Astrocyte (in vitro differentiated cells and primary cell): ENCODE data around the gene SMIM24. TPM values are rescaled to one million over a fixed set of nuclear protein-coding genes. Genes with fewer than 3 reads are reported as not detected.

Experiments
- DNase-seq: peaks from one replicate; pipeline ENCODE4 v3.0.0-alpha.2; 2010; ENCODE audit warnings: low read depth
- FAIRE-seq: peaks from 2 replicates; lab custom pipeline; 2011; peaks lifted over from hg19 to GRCh38; lab: Jason Lieb, UNC
- H2AFZ ChIP-seq: 2 replicates; pipeline ENCODE4 v1.6.0; 2012; ENCODE audit warnings: low read depth, low read length, inconsistent platforms
- H3K27ac ChIP-seq: 2 replicates; pipeline ENCODE4 v1.5.1; 2011; ENCODE audit warnings: low read depth, low read length, inconsistent platforms
- H3K27me3 ChIP-seq: 2 replicates; pipeline ENCODE4 v1.6.0; 2011; ENCODE audit warnings: low read length, inconsistent platforms; ENCODE audit not compliant: insufficient read depth
- H3K36me3 ChIP-seq: 2 replicates; pipeline ENCODE4 v1.5.1; 2011; ENCODE audit warnings: low read length, inconsistent platforms; ENCODE audit not compliant: insufficient read depth
- H3K4me1 ChIP-seq: 2 replicates; pipeline ENCODE4 v1.5.1; 2011; ENCODE audit warnings: low read length, inconsistent platforms; ENCODE audit not compliant: insufficient read depth
- H3K4me2 ChIP-seq: 2 replicates; pipeline ENCODE4 v1.6.0; 2012; ENCODE audit warnings: low read length, inconsistent platforms
- H3K4me3 ChIP-seq: 2 replicates; pipeline ENCODE4 v1.5.1; 2011; ENCODE audit warnings: low read depth, mild to moderate bottlenecking, low read length, inconsistent platforms; ENCODE audit not compliant: insufficient read depth
- H3K79me2 ChIP-seq: 2 replicates; pipeline ENCODE4 v1.6.0; 2012; ENCODE audit warnings: mild to moderate bottlenecking, low read length, inconsistent platforms; ENCODE audit not compliant: insufficient read depth
- H3K9ac ChIP-seq: 2 replicates; pipeline ENCODE4 v1.6.0; 2012; ENCODE audit warnings: mild to moderate bottlenecking, low read length, inconsistent platforms
- H3K9me3 ChIP-seq: 2 replicates; pipeline ENCODE4 v1.5.1; 2012; ENCODE audit warnings: low read depth, mild to moderate bottlenecking, low read length, inconsistent platforms; ENCODE audit not compliant: insufficient read depth
- H4K20me1 ChIP-seq: 2 replicates; pipeline ENCODE4 v1.6.0; 2012; ENCODE audit warnings: low read length, inconsistent platforms; ENCODE audit not compliant: insufficient read depth
- H3K27ac Mint-ChIP-seq: one replicate; pipeline ENCODE4 v1.8.0; 2021; ENCODE audit warnings: mild to moderate bottlenecking, mixed read lengths; ENCODE audit not compliant: unreplicated experiment
- H3K27me3 Mint-ChIP-seq: one replicate; pipeline ENCODE4 v1.8.0; 2021; ENCODE audit warnings: low read depth, mixed read lengths; ENCODE audit not compliant: unreplicated experiment
- H3K36me3 Mint-ChIP-seq: one replicate; pipeline ENCODE4 v1.8.0; 2021; ENCODE audit warnings: low read depth, mixed read lengths; ENCODE audit not compliant: unreplicated experiment
- H3K4me1 Mint-ChIP-seq: one replicate; pipeline ENCODE4 v1.8.0; 2021; ENCODE audit warnings: low read depth, mixed read lengths; ENCODE audit not compliant: unreplicated experiment
- H3K4me3 Mint-ChIP-seq: one replicate; pipeline ENCODE4 v1.8.0; 2021; ENCODE audit warnings: mild to moderate bottlenecking, moderate library complexity, mixed read lengths; ENCODE audit not compliant: unreplicated experiment
- H3K9me3 Mint-ChIP-seq: one replicate; pipeline ENCODE4 v1.8.0; 2021; ENCODE audit warnings: mild to moderate bottlenecking, mixed read lengths; ENCODE audit not compliant: unreplicated experiment
- EZH2 ChIP-seq: IDR thresholded peaks from 2 replicates; pipeline ENCODE4 v1.6.1; 2012; ENCODE audit warnings: mild to moderate bottlenecking, low read length, inconsistent platforms; ENCODE audit not compliant: insufficient read depth
- total RNA-seq: library from RNA; stranded (reverse); gene quantifications from 2 replicates; pipeline ENCODE4 v1.2.1, GENCODE V29; 2021
- TF ChIP-seq, protein P1 (sequence below): IDR thresholded peaks from 2 replicates; pipeline ENCODE4 v1.5.1; 2011; ENCODE audit warnings: low read depth, mild to moderate bottlenecking, inconsistent platforms, low read length, moderate library complexity; ENCODE audit not compliant: insufficient read depth

SMIM24 gene
- total RNA-seq, 1 donor from 2014 or later: not detected

DNA sequence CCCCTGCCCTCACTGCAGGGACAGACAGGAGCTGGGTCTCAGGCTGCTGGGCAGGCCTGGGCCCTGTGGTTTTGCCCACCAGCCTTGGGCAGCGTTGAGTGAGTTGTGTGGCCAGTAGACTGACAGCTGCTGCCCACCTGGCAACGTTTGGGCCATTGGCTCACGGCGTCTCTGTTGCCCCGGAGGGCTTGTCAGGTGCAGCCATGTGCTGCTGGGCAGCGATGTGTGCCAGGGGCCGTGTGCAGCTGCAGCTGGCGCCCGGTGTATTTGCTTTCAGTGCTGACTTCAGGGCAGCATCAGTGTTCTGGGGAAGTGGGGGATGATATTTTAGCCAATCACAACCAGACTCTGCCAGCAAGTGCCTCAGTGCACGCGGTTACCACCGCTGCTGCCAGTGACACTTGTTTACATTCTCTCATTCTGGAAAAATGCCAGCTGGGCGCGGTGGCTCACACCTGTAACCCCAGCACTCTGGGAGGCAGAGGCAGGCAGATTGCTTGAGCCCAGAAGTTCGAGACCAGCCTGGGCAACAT, 36.4 kb upstream of the SMIM24 start:
- Mint-ChIP-seq H3K27me3 (no peaks in the 10 kb centered on the region), H3K36me3 (peaks cover 5% of the 10 kb centered on the region), H3K27ac (no peak overlapping the region), H3K4me3 (no peak overlapping the region), H3K9me3 (no peaks in the 10 kb centered on the region), H3K4me1 (peaks cover 16% of the 10 kb centered on the region)
- peaks cover 98% of the 10 kb centered on the region for H4K20me1 ChIP-seq
- no peak overlapping the region for H3K9ac ChIP-seq
- peaks cover 12% of the 10 kb centered on the region for H3K4me1 ChIP-seq
- H3K27ac ChIP-seq: no peak overlapping the region
- no peaks in the 10 kb centered on the region for H3K9me3 ChIP-seq
- TF ChIP-seq, protein P1, sequence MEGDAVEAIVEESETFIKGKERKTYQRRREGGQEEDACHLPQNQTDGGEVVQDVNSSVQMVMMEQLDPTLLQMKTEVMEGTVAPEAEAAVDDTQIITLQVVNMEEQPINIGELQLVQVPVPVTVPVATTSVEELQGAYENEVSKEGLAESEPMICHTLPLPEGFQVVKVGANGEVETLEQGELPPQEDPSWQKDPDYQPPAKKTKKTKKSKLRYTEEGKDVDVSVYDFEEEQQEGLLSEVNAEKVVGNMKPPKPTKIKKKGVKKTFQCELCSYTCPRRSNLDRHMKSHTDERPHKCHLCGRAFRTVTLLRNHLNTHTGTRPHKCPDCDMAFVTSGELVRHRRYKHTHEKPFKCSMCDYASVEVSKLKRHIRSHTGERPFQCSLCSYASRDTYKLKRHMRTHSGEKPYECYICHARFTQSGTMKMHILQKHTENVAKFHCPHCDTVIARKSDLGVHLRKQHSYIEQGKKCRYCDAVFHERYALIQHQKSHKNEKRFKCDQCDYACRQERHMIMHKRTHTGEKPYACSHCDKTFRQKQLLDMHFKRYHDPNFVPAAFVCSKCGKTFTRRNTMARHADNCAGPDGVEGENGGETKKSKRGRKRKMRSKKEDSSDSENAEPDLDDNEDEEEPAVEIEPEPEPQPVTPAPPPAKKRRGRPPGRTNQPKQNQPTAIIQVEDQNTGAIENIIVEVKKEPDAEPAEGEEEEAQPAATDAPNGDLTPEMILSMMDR: no peak
- no peak for TF ChIP-seq EZH2
- FAIRE-seq: no peak
- H3K27me3 ChIP-seq: no peaks in the 10 kb centered on the region
- H2AFZ ChIP-seq: no peak overlapping the region
- H3K4me3 ChIP-seq: no peak overlapping the region
- H3K4me2 ChIP-seq: no peak overlapping the region
- peaks cover 100% of the 10 kb centered on the region for H3K79me2 ChIP-seq
- peaks cover 2% of the 10 kb centered on the region for H3K36me3 ChIP-seq
- no peak for DNase-seq

DNA sequence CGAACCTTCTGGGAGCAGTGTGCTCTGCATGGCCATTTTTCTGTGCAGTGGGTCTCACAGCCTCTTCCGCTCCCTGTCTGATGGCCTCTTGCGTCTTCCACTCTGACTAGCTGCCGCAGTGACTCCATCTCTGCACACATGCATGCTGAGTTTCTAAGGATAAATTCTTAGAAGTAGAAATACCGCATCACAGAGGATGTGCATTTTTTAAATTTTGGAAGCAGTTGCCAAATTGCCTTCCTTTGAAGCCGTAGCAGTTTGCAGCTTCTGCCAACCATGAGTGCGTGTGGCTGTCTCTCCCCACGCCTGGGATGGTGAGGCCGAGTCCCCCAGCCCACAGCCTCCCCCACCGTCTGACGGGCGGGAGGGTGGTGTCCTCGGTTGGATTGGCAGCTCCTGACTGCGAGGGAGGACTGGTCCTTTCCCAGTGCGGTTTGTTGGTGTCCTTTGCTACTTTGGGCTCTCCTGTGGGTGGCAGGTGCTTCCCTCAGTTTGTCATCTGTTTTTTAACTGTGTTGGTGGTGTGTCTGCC, 35.6 kb upstream of the SMIM24 start:
- peak; percentile 54 for DNase-seq
- peaks cover under 1% of the 10 kb centered on the region for H3K36me3 ChIP-seq

More for the DNA sequence above, 35.6 kb upstream of the SMIM24 start:
- H3K27me3 ChIP-seq: no peaks in the 10 kb centered on the region
- Mint-ChIP-seq H3K9me3 (no peaks in the 10 kb centered on the region), H3K4me1 (peaks cover 13% of the 10 kb centered on the region), H3K27me3 (no peaks in the 10 kb centered on the region), H3K4me3 (no peak overlapping the region), H3K36me3 (peaks cover 3% of the 10 kb centered on the region), H3K27ac (no peak overlapping the region)
- H3K9me3 ChIP-seq: no peaks in the 10 kb centered on the region
- no peak for TF ChIP-seq EZH2
- TF ChIP-seq, protein P1: no peak
- H3K9ac ChIP-seq: no peak overlapping the region
- no peak overlapping the region for H3K4me3 ChIP-seq
- H3K27ac ChIP-seq: no peak overlapping the region
- H3K4me2 ChIP-seq: no peak overlapping the region
- FAIRE-seq: no peak
- peaks cover 12% of the 10 kb centered on the region for H3K4me1 ChIP-seq
- peaks cover 100% of the 10 kb centered on the region for H3K79me2 ChIP-seq
- H2AFZ ChIP-seq: no peak overlapping the region
- peaks cover 100% of the 10 kb centered on the region for H4K20me1 ChIP-seq
